Right lobe of liver (tissue), 4 donors: ENCODE results near the gene S100A7.

ENCODE experiments used
- CTCF ChIP-seq, 4 donors: fragments of 200-600 bp in 3 of 4; fragments of 450-650 bp in 1 of 4; IDR thresholded peaks; one replicate each; pipeline versions ENCODE4 v1.5.1 to v1.8.0; 2016 to 2022; ENCODE audit warnings: antibody characterized with exemption in 4 of 4, mild to moderate bottlenecking in 2 of 4
- POLR2A ChIP-seq: fragments of 450-650 bp; IDR thresholded peaks from one replicate; pipeline ENCODE4 v1.6.1; 2017; ENCODE audit warnings: antibody characterized with exemption, mild to moderate bottlenecking
- donor health status: DM: no; HTN: no; CAD: no.
- donor health status: DM: no; HTN: no; CAD: no.
- donor health status: DM: no; HTN: yes; CAD: no.

GRCh38 chr1:153485863-153486262 lies 25.4 kb upstream of the S100A7 start:
- TF ChIP-seq CTCF (IDR thresholded peaks at IDR 0.05), result no peak
- no peak for TF ChIP-seq POLR2A
